NCI-H748 (cell line): Measurements from ENCODE around the gene WEE2.
A peak's percentile ranks its signal among the peaks of the same experiment; 100 is the strongest.

Experiments used
- DNase-seq: peaks from one replicate; lab custom pipeline; 2025; ENCODE audit not compliant: unreplicated experiment; lab: John Stamatoyannopoulos, UW

WEE2 gene

DNA sequence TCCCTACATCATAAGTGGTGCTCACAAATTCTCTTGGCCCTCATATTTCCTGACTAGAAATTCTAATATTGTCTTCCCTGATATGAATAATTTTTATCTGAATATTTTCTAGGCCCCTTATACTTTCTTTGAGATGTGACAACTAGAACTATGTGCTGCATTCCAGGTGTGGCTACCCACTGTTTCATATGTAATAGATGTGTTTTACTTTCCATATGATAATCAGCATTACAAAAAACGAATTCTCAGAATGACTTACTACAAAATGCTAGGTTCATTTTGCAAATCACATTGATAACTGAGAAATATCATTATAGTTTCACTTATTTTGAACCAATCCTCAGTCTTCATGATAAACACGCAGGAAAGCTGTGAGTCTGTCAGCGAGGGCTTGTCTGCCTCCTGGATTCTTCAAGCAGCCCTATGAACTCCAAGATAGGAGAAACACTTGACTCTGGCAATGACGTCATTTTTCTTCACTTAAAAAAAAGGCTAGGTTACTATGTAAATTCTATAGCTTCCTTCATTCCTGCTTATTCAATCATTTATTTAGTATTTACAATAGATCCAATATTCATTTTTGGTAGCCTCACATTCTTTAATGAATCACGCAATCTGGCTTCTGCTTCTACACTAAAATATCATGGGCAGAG, 4.6 kb downstream of the WEE2 start:
- DNase-seq = no peak

DNA sequence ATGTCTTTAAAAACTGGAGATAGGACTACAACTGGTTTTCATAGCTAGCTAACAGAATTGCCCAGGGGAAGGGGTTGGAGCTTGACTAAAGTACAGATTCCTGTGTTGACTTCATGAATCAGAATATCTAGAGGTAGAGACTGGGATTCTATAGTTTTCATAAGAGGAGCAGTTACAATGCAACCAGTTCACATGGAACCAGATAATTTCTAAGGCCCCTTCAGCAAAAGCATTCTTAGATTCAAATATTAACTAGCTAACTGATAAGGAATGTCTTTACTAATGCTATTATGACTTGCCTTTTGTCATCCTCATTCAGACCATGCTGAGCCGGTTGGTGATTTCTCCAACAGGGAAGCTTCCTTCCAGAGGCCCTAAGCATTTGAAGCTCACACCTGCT, 5.7 kb downstream of the WEE2 start:
- no peak for DNase-seq

DNA sequence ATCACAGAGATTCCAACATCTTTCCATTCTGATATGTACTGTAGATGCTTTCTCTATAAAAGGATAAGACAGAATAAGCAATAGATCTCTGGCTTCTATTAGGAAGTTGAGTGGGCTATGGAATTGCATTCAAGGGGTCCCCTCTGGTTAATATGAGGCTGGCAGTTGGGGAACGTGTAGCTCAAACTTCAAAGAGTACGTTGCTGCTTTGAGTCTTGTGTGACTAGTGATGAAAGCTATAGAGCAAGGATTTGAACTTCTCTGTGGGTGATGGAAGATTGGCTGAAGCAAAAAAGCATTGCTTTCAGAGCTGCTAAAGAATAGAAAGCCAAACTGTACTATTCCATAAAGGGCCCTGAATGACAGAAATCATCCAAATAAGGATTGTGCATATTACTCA, 6.4 kb downstream of the WEE2 start:
- no peak for DNase-seq

DNA sequence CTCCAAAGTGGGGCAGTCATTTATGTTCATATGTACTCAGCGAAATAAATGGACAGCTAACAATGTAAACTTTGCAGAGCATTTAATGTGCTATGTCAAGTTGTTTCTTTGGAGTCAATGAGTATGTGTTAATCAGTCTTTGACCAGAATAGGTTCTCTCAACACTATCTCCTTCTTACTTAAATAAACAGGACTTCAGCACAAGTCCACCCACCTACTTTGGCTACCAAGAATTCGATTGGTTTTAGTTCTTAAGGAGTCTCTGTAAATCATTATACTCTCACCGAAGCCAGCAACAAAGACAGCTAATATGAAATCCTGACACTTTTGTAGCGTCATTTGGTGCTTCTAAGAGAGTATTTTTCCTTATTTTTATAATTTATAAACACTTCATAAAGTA, 6.9 kb downstream of the WEE2 start:
- DNase-seq = no peak

DNA sequence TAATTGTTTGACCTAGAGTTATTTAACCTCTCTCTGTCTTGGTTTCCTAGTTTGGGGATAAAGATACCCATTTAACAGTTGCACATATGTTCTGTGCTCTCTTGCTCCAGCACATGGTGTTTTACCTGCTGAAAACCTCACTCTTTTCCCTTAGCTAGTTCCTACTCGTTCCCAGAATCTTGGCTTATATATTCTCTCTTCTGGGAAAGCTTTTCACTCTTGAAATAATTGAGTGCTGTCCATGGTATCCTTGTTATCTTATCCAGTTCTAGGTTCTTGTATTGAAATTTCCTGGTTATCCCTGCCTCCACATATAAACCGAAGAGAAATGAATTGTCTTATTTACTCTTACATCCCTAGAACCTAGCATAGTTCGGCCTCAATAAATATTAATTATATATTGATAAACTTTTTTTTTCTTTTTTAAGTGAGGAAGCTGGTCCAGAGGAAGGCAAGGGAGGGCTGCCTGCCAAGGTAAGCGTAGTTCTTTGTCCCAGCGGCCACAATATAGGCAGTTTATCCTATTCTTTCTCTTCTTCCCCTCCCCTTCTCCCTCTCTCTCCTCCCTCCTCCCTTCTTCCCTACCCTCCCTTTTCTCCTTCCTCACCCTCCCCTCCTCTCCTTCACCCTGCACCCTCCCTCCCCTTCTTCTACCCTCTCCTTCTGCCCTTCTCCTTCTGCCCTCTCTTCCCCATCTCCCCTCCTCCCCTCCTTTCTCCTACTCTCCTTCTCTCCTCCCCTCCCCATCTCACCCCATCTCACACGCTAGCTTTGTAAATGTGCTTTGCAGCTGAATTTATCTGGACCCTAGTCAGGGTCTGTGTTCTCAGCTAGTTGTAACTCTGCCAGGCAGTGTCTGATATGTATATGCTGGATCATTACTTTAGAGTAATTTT, 7.9 kb downstream of the WEE2 start:
- no peak for DNase-seq

DNA sequence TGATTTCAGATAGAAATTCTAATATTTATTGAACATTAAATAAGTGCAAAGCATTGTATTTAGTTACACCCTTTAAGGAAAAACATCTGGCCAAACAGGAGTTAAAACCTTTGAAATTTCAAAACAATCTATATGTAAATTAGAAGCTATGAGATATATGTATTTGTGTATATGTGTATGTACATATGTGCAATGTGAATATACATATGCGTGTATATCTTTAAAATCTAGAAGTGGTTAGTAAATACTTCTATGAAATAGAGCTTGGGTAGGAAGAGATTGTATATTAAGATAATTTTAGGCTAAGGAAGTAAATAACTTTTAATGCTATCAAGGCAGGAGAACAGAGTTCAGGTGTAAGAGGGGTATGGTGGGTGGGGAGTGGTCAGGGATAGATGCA, 9.3 kb downstream of the WEE2 start:
- no peak for DNase-seq

DNA sequence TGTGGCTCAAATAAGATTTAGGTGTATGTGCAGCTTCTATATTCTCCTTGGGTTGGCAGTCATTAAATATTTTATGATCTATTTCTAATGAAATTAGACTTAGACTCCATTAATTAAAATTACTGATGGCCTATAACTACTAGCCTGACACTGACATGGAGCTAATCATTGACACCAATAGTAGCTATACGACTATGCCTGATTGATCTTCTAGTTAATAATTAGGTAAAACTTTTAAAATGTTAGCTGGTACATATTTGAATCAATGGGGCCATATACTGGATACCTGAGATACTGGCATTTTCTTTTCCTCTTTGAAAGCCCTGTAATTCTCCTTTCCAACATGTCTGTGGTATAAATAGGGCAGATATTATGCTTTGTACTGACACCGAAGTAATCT, 14.4 kb downstream of the WEE2 start:
- DNase-seq = no peak

DNA sequence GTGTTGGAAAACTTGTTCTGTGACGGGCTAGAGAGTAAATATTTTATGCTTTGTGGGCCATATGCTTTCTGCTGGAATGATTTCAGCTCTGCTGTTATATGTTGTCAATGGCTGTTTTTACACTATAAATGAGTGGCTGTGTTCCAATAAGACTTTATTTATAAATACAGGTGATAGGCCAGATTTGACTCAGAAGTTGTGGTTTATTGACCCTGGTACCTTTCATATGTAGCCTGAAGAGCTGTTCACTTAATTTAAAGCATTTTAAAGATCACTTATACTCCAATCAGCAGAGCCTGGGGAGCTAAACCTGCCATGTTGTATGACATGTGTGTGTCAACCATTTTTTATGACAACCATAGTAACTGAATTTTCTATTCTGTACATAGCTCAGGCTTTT, 20.9 kb downstream of the WEE2 start:
- DNase-seq = no peak

DNA sequence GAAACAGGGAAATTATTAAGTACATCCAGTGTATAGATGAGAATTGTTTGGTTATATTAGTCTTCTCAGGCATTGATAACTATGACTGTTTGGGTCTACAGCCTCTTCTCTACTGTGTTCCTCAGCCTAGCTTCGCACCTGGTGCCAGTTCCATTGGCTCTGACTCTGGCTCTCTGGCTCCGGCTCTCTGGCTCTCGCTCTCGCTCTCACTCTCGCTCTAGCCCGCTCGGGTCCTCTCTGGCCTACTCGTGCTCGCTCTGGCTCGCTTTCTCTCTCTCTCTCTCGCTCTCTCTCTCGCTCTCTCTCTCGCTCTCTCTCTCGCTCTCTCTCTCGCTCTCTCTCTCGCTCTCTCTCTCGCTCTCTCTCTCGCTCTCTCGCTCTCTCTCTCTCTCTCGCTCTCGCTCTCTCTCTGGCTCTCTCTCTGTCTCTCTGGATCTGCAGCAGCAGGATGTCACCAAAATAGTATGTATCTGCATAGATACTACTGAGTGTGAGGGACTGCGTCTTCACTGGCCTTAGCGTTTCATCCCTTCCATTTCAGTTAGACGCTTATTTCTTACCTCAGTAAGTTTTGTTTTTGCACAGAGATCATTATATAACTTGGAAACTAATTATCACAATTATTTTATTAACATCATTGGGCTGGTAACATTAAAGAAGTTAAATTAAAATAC, 23.5 kb downstream of the WEE2 start:
- DNase-seq = no peak

DNA sequence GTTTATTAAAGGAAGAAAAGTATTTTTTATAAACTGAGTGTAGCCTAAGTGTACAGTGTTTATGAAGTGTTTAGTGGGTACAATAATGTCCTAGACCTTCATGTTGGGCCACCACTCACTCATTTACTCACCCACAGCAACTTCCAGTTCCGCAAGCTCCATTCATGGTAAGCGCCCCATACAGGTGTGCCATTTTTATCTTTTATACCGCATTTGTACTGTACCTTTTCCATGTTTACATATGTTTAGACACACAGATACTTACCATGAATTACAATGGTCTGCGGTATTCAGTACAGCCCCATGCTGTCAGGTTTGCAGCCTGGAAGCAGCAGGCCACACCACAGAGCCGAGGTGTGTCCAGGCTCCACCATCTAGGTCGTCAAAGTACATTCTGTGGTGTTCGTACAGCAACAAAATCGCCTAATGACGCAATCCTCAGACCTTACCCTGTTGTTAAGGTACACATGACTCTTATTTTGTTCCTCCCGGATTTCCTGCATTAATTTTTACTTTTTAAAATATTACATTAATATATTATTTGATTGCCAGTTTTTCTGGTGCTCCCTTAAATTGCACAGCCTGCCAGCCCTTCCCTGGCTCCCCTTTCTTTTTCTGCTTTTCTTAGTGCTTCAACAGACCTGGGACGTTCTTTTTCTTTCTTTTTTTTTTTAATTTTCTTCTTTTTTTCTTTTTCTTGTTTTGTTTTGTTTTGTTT, 29.1 kb downstream of the WEE2 start:
- peak; percentile 66 for DNase-seq

DNA sequence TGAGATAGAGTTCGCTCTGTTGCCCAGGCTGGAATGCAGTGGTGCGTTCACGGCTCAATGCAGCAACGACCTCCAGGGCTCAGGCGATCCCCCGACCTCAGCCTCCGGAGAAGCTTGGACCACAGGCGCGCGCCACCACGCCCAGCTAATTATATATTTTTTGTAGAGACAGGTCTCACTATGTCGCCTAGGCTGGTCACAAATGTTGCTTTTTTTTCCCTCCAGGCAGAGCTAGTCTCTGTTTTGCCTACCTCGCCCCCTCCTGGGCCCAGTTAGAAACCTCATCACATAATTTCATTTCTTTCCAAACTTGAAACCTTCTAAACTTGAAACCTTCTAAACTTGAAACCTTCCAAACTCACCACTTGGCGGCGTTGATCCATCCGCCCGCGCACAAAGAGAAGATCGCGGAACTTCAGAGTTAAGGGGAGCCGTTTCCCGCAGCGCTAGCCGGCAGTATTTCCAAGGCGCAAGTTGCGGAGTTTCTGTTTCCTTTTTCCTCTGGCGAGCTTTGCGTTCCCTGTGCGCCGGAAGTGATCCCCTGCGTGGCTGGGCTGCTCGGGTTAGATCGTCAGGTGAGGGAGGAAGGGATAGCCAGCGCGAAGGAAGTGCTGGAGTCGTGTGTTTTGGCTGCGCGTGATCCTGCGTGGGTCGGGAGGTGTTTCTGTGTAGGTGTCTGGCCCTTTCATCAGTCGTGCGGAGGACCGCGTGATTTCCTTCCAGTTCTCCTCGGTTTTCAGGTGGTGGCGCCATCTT, 29.9 kb downstream of the WEE2 start, which contains the start of gene SSBP1:
TSS of gene SSBP1 (plus strand) at position 523 of the 756 bp plus-strand sequence. CDS start 809 bp downstream, outside the sequence.
- peak; percentile 97 for DNase-seq

DNA sequence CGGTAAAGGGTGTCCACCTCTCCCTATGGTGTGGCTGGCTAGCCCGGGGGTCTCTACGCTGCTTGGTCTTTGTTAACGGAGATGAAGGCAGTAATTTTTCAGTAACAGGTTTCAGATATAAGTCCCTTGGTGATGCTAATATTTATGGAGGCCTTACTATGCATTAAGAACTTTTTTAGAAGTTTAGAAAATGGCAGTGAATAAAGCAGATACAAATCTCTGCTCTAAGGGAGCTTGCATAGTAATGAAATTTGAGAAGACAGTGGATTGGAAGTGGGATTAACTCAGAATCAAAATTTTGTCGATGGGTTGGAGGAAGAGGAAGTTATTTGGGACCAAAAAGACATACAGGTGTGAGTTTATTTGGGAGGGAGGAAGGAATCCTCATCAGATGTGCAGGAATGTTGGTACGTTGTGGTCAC, 30.4 kb downstream of the WEE2 start:
- DNase-seq = no peak

DNA sequence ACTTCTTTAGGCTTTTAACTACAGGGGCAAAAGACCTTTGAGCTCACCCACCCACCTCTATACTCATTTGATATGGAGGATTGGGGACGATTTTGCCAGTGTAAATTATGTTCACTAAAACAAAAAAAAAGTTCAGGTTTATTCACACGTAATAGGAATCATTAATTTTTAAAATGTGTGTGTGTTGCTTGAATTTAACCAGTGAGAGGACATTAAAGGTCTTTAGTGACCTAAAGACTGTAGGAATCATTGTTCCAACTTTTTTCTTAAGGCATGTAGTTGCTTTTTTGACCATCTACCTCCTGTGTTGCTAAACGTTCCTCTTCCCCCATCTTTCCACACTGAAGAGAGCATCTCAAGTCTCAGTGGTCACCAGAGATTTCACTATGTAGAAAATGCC, 31.1 kb downstream of the WEE2 start:
- DNase-seq = no peak

DNA sequence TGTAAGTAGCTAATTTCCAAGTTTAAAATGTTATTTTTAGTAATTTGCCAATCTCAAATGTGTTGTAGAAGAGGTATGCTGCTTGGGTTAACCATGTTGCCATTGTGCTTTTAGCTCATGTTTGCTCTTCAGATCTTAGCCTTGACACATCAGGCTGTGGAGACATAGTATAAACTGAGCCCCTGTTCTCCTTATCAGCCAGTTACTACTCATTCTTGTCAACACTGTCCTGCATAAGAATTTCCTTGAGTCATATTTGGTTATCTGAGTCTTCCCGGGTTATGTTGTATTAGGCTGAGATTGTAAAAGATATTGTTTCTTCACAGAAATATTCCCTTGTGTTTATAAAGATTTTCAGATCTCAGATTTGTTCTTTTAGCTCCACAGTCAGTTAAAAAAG, 34.1 kb downstream of the WEE2 start:
- no peak for DNase-seq

DNA sequence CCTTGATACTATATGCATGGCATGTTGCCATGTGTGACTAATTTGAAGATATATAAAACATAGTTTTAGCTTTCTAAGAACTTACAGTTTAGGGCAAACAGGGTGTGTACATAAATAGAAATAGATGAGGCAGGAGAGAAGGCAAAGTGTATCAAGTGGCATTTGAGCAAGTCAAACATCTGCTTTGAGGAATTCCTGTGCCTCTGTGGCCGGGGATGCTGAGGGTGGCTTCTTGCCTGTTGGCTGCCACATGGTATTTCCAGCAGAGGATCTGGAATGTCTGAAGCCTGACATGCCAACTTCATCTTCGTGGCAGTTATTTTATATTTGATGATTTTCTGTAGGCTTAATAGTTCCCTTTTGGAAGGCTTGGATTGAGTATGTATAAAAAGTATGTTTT, 36.0 kb downstream of the WEE2 start:
- no peak for DNase-seq

DNA sequence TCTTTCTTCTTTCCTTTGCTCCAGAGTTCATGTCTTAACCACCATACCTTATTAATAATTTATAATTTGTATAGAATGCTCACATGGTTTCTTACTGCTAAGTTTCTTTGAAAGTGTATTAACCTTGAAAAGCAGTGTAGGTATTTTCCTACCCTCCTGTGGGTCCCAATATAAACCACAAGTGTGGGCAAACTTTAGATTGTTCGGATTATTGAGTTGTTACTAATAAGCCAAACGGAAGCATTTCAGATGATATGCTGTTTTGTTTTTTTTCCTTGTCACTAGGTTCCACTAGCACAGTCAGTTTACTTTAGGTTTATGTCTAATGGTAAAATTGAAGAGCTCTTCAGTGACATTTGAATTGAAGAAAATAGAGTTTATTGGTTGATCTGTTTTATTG, 40.2 kb downstream of the WEE2 start:
- no peak for DNase-seq

DNA sequence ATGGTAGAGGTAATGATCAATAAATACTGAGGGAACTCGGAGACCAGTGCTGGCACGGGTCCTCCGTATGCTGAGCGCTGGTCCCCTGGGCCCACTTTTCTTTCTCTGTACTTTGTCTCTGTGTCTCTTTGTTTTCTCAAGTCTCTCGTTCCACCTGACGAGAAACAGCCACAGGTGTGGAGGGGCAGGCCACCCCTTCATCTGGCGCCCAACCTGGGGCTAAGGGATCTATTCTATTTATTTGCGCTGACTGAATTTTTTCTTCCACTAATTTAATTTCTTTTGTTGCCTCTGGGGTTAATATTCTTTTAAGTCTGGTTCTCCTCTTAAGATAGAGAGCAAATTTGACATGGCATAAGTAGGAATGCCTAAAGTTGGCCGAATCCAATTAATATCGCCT, 43.8 kb downstream of the WEE2 start:
- peak; percentile 26 for DNase-seq

DNA sequence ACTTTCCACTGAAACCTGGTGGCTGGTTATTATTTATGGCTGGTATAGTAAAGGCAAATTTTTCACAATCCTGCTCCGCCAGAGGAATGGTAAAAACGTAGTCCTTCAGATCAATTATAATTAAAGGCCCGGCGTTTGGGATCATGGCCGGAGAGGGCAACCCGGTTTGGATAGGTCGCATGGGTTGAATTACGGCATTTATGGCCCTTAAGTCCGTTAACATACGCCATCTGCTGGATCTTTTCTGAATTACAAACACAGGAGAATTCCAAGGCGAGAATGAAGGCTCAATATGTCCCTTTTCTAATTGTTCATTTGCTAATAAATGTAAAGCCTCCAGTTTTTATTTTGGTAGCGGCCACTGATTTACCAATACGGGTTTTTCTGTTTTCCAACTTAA, 44.5 kb downstream of the WEE2 start:
- no peak for DNase-seq

DNA sequence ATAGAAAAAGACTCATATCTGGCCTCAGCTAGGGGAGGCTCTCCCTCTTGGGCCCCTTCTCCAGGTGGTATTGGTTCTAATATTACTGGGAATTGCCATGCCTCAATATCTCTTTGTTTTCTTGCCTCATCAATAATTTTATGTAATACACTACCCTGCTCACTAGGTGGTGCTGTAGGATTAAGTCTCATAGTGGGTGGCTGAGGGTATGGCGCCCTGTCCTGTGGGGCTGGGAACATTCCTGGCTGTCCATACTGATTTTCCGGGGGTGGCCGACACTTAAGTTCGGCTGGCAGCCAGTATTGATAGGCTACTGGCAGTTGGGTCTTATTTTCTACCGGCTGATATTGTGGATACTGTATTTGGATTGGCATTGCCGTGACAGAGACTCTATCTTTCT, 46.8 kb downstream of the WEE2 start:
- peak; percentile 24 for DNase-seq

DNA sequence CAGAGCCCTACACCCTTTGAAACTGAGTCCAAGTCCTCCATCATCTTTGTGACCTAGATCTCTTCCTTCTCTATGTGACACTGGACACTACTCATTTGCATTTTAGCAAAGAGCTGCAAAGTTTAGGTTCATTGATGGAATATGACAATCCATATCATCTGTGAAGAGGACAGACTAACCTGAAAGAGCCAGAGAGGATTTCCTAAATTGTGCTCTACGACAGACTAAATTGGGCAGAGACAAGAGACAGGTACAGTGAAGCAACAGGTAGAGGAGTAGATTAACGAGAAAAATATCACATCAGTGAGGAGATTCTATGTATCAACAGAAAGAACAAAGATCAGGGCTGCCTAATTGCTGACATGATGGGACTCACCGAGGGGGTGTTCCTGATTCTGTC, 55.6 kb downstream of the WEE2 start, which contains the start of gene TAS2R3:
TSS of gene TAS2R3 (plus strand) at position 301 of the 400 bp plus-strand sequence. CDS start at position 363, 62 bp downstream.
- DNase-seq = no peak
